ENCODE data around the gene RAB3GAP2. TPM values are rescaled to one million over a fixed set of nuclear protein-coding genes. Genes with fewer than 3 reads are reported as not detected.

The RAB3GAP2 gene
- total and polyA plus RNA-seq, 2 of the 13 experiments (the other 11 are each of a cell fraction or from before 2014, with no cell fraction given), result 22.6 to 25.0 TPM

DNA sequence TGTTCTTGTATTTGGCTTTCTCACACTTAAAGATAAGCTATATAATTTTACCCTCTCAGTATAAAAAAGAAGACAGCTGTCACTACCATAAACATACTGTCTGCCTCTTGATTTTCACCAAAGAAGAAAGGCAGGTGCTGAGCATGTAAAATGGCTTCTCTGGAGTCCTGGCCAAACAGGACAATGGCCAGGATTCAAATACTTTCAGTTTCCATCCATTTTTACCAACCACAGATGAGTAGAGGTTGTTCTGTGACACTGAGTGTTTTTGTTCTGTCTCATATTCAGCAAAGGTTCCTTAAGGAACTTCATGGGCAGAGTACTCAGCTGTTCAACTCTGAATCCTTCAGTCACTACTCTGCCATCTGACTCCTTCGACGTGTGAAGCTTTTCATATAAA is 29.4 kb upstream of the RAB3GAP2 start (continued):
- no peak for TF ChIP-seq RERE (CRISPR knock-in tag; IDR thresholded peaks at IDR 0.05; ENCODE audit: low read depth)

- DNase-seq (ENCODE audit: low spot score), result peak; percentile 13
- ChIA-PET CTCF (ENCODE audit: low intra/inter-chr PET ratio, low total read pairs) (no interaction called here), POLR2A (interaction anchor here (1.4 kb wide), 1 partner anchor 29 kb away, joined by 4 read pairs; the partner anchor contains the start of gene RAB3GAP2)
- Histone ChIP-seq H3K9ac (ENCODE audit: insufficient read depth, low read depth, low read length) (no peak overlapping the region), H3K4me3 (replicated peaks in 1 of 3; ENCODE audit: insufficient read depth in 1 of 3, low read depth in 2 of 3, low read length in 3 of 3) (no peak overlapping the region), H3K27ac (ENCODE audit: extremely low read length, insufficient read depth, low read length) (no peak overlapping the region), H4K20me1 (ENCODE audit: insufficient read depth, low read length) (no peaks in the 10 kb centered on the region), H3K4me2 (ENCODE audit: low read depth, low read length) (peak overlapping the region; percentile 35; the same call in 1 of the 2 replicates), H3K36me3 (replicated peaks in 1 of 2; ENCODE audit: control insufficient read depth in 1 of 2, insufficient read depth in 2 of 2, low read length in 2 of 2) (no peaks in the 10 kb centered on the region), H3K79me2 (ENCODE audit: insufficient read depth, low read length) (no peaks in the 10 kb centered on the region), H2AFZ (ENCODE audit: low read length) (no peak overlapping the region), H3K4me1 (ENCODE audit: insufficient read depth, low read length) (no peaks in the 10 kb centered on the region), H3K27me3 (ENCODE audit: control insufficient read depth in 1 of 2, insufficient read depth in 2 of 2, low read length in 2 of 2) (no peaks in the 10 kb centered on the region), H3K9me3 (ENCODE audit: low read length) (no peaks in the 10 kb centered on the region)
- TF ChIP-seq, protein P1, sequence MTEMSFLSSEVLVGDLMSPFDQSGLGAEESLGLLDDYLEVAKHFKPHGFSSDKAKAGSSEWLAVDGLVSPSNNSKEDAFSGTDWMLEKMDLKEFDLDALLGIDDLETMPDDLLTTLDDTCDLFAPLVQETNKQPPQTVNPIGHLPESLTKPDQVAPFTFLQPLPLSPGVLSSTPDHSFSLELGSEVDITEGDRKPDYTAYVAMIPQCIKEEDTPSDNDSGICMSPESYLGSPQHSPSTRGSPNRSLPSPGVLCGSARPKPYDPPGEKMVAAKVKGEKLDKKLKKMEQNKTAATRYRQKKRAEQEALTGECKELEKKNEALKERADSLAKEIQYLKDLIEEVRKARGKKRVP (CRISPR knock-in tag; IDR thresholded peaks at IDR 0.05), result peak in 1 of 2 experiments; percentile 71; a peak in 2 of 4 replicates
- TF ChIP-seq PCBP1 (IDR thresholded peaks at IDR 0.05; ENCODE audit: borderline replicate concordance, low read depth, low read length), result no peak
- no peak for TF ChIP-seq ZNF225 (CRISPR knock-in tag; IDR thresholded peaks at IDR 0.05)
- TF ChIP-seq ATF7 (IDR thresholded peaks at IDR 0.05), result peak; percentile 62; the same call in 1 of the 2 replicates
- no peak for TF ChIP-seq ATF7 (CRISPR knock-in tag; IDR thresholded peaks at IDR 0.05)
- TF ChIP-seq ZNF747 (CRISPR knock-in tag; IDR thresholded peaks at IDR 0.05; ENCODE audit: borderline replicate concordance), result no peak
- peak; percentile 75; the same call in 1 of the 2 replicates for TF ChIP-seq ZBTB21 (CRISPR knock-in tag; IDR thresholded peaks at IDR 0.05)
- no peak for TF ChIP-seq MAFG (CRISPR knock-in tag; IDR thresholded peaks at IDR 0.05)
- TF ChIP-seq ZMAT3 (CRISPR knock-in tag; conservative IDR thresholded peaks at IDR 0.05), result no peak
- TF ChIP-seq GABPB1 (CRISPR knock-in tag; IDR thresholded peaks at IDR 0.05), result peak; percentile 27; the same call in 1 of the 2 replicates
- peak; percentile 29; the same call in 1 of the 2 replicates for TF ChIP-seq CEBPB (IDR thresholded peaks at IDR 0.05; ENCODE audit: borderline replicate concordance, low read depth, low read length)
- in situ Hi-C loops (cut with HindIII; ENCODE audit: extremely low pct_ligation_motif_present, low pct_unique_long_range_greater_than_20kb), result no loop called here
- no peak for FAIRE-seq
- intact Hi-C loops (cut with micrococcal nuclease; ENCODE audit: unreplicated experiment), result no loop called here
- WGBS (ENCODE audit: low lambda C conversion rate), result 18% methylated on average over 7 of the region's 7 CpGs
- no TSS peak for BruUV-seq (replicated peaks)
- ATAC-seq, result no peak
Observed at GRCh38 chr1:220300442-220301121, 28.3 kb upstream of the RAB3GAP2 start.
